K562 (cell line): ENCODE data around the gene CACNG6. TPM values are rescaled to one million over a fixed set of nuclear protein-coding genes. Genes with fewer than 3 reads are reported as not detected.

ENCODE experiments used
- ILF3 ChIP-seq: fragments of 450-650 bp; IDR thresholded peaks from 2 replicates; pipeline ENCODE4 v1.6.1; 2018; ENCODE audit warnings: antibody characterized with exemption, mild to moderate bottlenecking, moderate library complexity, borderline replicate concordance
- KDM5B ChIP-seq: fragments of 200-600 bp; sonication (generic); IDR thresholded peaks from 2 replicates; pipeline ENCODE4 v1.6.1; 2012; ENCODE audit warnings: low read depth, mild to moderate bottlenecking, moderate library complexity, low read length, control low read depth, inconsistent platforms; ENCODE audit not compliant: insufficient replicate concordance
- MIER1 ChIP-seq: fragments of 450-650 bp; IDR thresholded peaks from 2 replicates; pipeline ENCODE4 v1.6.1; 2016; ENCODE audit warnings: antibody characterized with exemption, mild to moderate bottlenecking, low read depth
- NBN ChIP-seq: fragments of 450-650 bp; IDR thresholded peaks from 2 replicates; pipeline ENCODE4 v1.6.1; 2016; ENCODE audit warnings: low read depth, mild to moderate bottlenecking
- RREB1 ChIP-seq: fragments of 250-450 bp; sonication (Bioruptor Pico); IDR thresholded peaks from 2 replicates; pipeline ENCODE4 v1.4.0; 2020
- ZFP36 ChIP-seq: fragments of 150-350 bp; IDR thresholded peaks from 2 replicates; pipeline ENCODE4 v1.6.1; 2018; ENCODE audit warnings: low read length, low read depth; ENCODE audit not compliant: partially characterized antibody
- ZNF239 ChIP-seq: fragments of 250-450 bp; sonication (Bioruptor Pico); IDR thresholded peaks from 2 replicates; pipeline ENCODE4 v1.4.0; 2020; ENCODE audit warnings: mild to moderate bottlenecking
- ZNF395 ChIP-seq: fragments of 200-800 bp; sonication (Bioruptor generic); IDR thresholded peaks from 2 replicates; pipeline ENCODE4 v1.6.1; 2017; ENCODE audit warnings: missing genetic modification characterization, missing compliant biosample characterization
- ZNF584 ChIP-seq: fragments of 200-800 bp; sonication (Bioruptor generic); IDR thresholded peaks from 2 replicates; pipeline ENCODE4 v1.6.1; 2016; ENCODE audit warnings: low read depth, mild to moderate bottlenecking, missing genetic modification characterization, missing compliant biosample characterization
- ZNF830 ChIP-seq: fragments of 250-450 bp; sonication (Bioruptor Pico); IDR thresholded peaks from 2 replicates; pipeline ENCODE4 v1.5.0; 2021; ENCODE audit warnings: mild to moderate bottlenecking
- polyA plus RNA-seq, 8 experiments: library from polyadenylated mRNA; depleted of rRNA in 4 of 8; stranded (reverse) in 5 of 8; unstranded in 3 of 8; fragments of >200 nt; fragmentation: Nextera tagmentation in 2 of 8; fragmentation: Illumina TruSeq in 1 of 8; extraction: Ambion mirVana in 2 of 8; extraction: Trizol in 1 of 8; gene quantifications; 2 replicates each; pipeline versions ENCODE4 v1.2.1 to v1.2.3, GENCODE V29; 2011 to 2014; ENCODE audit warnings: inconsistent platforms in 1 of 8, missing spikeins in 1 of 8
- total RNA-seq, 7 experiments: library from RNA; depleted of rRNA in 6 of 7; stranded (reverse); fragments of >200 nt in 6 of 7; fragmentation: Illumina TruSeq in 2 of 7; extraction: Trizol in 2 of 7; gene quantifications; 2 replicates each; pipeline versions ENCODE4 v1.2.1 to v1.2.3, GENCODE V29; 2011 to 2021; ENCODE audit warnings: low replicate concordance in 1 of 7
- TF ChIP-seq, protein P1 (sequence below), 3 experiments: fragments of 200-800 bp in 1 of 3; sonication (Bioruptor generic) in 1 of 3; sonication (generic) in 1 of 3; formaldehyde crosslinking in 1 of 3; IDR thresholded peaks; 2 replicates each; pipeline versions ENCODE4 v1.6.1 to v1.8.0; 2016 to 2022; ENCODE audit warnings: mild to moderate bottlenecking in 2 of 3, missing compliant biosample characterization in 2 of 3, missing genetic modification characterization in 2 of 3, missing genetic modification reagents in 1 of 3
- TF ChIP-seq, protein P2 (sequence below), 3 experiments: IDR thresholded peaks in 2 of 3; conservative IDR thresholded peaks in 1 of 3; 2 replicates each; pipeline ENCODE4 v1.5.1; 2011 to 2012; ENCODE audit warnings: low read length in 3 of 3, mild to moderate bottlenecking in 3 of 3, control low read depth in 2 of 3, improper control_type of control experiment in 1 of 3, inconsistent platforms in 1 of 3, low read depth in 1 of 3, mixed read lengths in 1 of 3, moderate library complexity in 1 of 3; ENCODE audit not compliant: insufficient read depth in 2 of 3

The CACNG6 gene
- total and polyA plus RNA-seq, 9 of the 15 experiments (the other 6 are each of a cell fraction or from before 2014, with no cell fraction given), result not detected

DNA sequence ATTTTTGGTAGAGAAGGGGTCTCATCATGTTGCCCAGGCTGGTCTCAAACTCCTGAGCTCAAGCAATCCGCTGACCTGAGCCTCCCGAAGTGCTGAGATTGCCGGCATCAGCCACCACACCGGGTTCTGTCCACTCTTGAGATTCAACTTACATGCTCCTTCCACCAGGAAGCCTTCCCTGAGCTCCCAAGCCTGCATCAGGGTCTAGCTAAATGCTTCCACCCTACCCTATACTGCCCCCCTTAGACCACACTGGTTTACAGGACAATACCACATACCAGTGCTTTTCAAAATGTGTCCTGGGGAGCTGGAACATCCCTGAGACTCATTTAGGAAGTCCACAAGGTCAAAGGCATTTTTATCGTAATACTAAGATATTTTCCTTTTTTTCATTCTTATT lies 43.8 kb upstream of the CACNG6 start (continued):
- TF ChIP-seq, protein P1, sequence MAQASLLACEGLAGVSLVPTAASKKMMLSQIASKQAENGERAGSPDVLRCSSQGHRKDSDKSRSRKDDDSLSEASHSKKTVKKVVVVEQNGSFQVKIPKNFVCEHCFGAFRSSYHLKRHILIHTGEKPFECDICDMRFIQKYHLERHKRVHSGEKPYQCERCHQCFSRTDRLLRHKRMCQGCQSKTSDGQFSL (CRISPR knock-in tag; IDR thresholded peaks at IDR 0.05), result no peak
- TF ChIP-seq, protein P1 (tag; IDR thresholded peaks at IDR 0.05), result no peak
- no peak for TF ChIP-seq ILF3
- TF ChIP-seq, protein P2, sequence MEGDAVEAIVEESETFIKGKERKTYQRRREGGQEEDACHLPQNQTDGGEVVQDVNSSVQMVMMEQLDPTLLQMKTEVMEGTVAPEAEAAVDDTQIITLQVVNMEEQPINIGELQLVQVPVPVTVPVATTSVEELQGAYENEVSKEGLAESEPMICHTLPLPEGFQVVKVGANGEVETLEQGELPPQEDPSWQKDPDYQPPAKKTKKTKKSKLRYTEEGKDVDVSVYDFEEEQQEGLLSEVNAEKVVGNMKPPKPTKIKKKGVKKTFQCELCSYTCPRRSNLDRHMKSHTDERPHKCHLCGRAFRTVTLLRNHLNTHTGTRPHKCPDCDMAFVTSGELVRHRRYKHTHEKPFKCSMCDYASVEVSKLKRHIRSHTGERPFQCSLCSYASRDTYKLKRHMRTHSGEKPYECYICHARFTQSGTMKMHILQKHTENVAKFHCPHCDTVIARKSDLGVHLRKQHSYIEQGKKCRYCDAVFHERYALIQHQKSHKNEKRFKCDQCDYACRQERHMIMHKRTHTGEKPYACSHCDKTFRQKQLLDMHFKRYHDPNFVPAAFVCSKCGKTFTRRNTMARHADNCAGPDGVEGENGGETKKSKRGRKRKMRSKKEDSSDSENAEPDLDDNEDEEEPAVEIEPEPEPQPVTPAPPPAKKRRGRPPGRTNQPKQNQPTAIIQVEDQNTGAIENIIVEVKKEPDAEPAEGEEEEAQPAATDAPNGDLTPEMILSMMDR (IDR thresholded peaks at IDR 0.05 in 2 of 3, conservative IDR thresholded peaks at IDR 0.05 in 1 of 3; ENCODE audit: insufficient read depth in 2 of 3, low read depth in 1 of 3, low read length in 3 of 3), result peak; percentile 45 to 47 (median 46); a peak in 5 of 6 replicates
- no peak for TF ChIP-seq RREB1 (CRISPR knock-in tag)
- TF ChIP-seq ZNF584 (CRISPR knock-in tag), result no peak
- TF ChIP-seq ZFP36, result peak; percentile 94
- TF ChIP-seq KDM5B, result no peak
- no peak for TF ChIP-seq ZNF395 (CRISPR knock-in tag)
- TF ChIP-seq ZNF830, result no peak
- no peak for TF ChIP-seq MIER1
- no peak for TF ChIP-seq ZNF239
- TF ChIP-seq NBN, result no peak
